CD14-positive monocyte (primary cell): Measurements from ENCODE around the gene OR8B3. TPM values are rescaled to one million over a fixed set of nuclear protein-coding genes. Genes with fewer than 3 reads are reported as not detected.
"Not testable (repeated sequence)": the region's sequence is repeated elsewhere in the genome, so short reads cannot be mapped to it uniquely, and the experiment has no call there.

Experiments
- DNase-seq, 3 donors: peaks; one replicate each; pipeline ENCODE4 v3.0.0-alpha.2; 2011 to 2022
- H2AFZ ChIP-seq: 2 replicates; pipeline ENCODE4 v1.6.0; 2012; ENCODE audit warnings: mild to moderate bottlenecking, low read depth, low read length, inconsistent platforms; ENCODE audit not compliant: insufficient read depth, poor library complexity, severe bottlenecking
- H3K27ac ChIP-seq, 2 donors: 1 replicate in 1 of 2; 2 replicates in 1 of 2; pipeline ENCODE4 v1.5.1; 2012 to 2013; ENCODE audit warnings: low read length in 2 of 2, control low read depth in 1 of 2, inconsistent platforms in 1 of 2, low read depth in 1 of 2, mild to moderate bottlenecking in 1 of 2
- H3K27me3 ChIP-seq, 2 donors: one replicate each; pipeline versions ENCODE4 v1.6.0 to v1.6.1; 2011 to 2013; ENCODE audit warnings: low read length in 2 of 2; ENCODE audit not compliant: control insufficient read depth in 2 of 2, insufficient read depth in 2 of 2
- H3K36me3 ChIP-seq, 2 donors: replicated peaks in 1 of 2; 1 replicate in 1 of 2; 2 replicates in 1 of 2; pipeline versions ENCODE4 v1.5.1 to v1.6.1; 2012 to 2013; ENCODE audit warnings: low read length in 2 of 2, control low read depth in 1 of 2, inconsistent platforms in 1 of 2, mild to moderate bottlenecking in 1 of 2; ENCODE audit not compliant: insufficient read depth in 2 of 2, control insufficient read depth in 1 of 2
- H3K4me1 ChIP-seq, 2 donors: 1 replicate in 1 of 2; 2 replicates in 1 of 2; pipeline versions ENCODE4 v1.5.1 to v1.6.1; 2012 to 2013; ENCODE audit warnings: low read length in 2 of 2, control low read depth in 1 of 2, inconsistent platforms in 1 of 2, mild to moderate bottlenecking in 1 of 2, moderate library complexity in 1 of 2; ENCODE audit not compliant: insufficient read depth in 2 of 2, control insufficient read depth in 1 of 2
- H3K4me2 ChIP-seq: replicated peaks from 2 replicates; pipeline ENCODE3; 2012; ENCODE audit warnings: low read length, moderate library complexity, mild to moderate bottlenecking; ENCODE audit not compliant: poor library complexity, severe bottlenecking; ENCODE audit errors: extremely low read depth
- H3K4me3 ChIP-seq, 3 experiments: fragments of 200-600 bp in 1 of 3; sonication (generic) in 1 of 3; replicated peaks in 1 of 3; 1 replicate in 2 of 3; 2 replicates in 1 of 3; pipeline ENCODE4 v1.5.1; 2011 to 2013; ENCODE audit warnings: low read length in 3 of 3, mild to moderate bottlenecking in 3 of 3, control low read depth in 2 of 3, low read depth in 2 of 3, inconsistent platforms in 1 of 3, moderate library complexity in 1 of 3
- H3K79me2 ChIP-seq: 2 replicates; pipeline ENCODE4 v1.6.0; 2012; ENCODE audit warnings: mild to moderate bottlenecking, control low read depth, inconsistent platforms, low read length, moderate library complexity; ENCODE audit not compliant: insufficient read depth
- H3K9ac ChIP-seq: 2 replicates; pipeline ENCODE4 v1.6.0; 2017; ENCODE audit warnings: low read length, mild to moderate bottlenecking; ENCODE audit not compliant: insufficient read depth, poor library complexity, severe bottlenecking
- H3K9me3 ChIP-seq, 2 donors: replicated peaks in 1 of 2; 1 replicate in 1 of 2; 2 replicates in 1 of 2; pipeline versions ENCODE4 v1.5.1 to v1.6.1; 2012 to 2013; ENCODE audit warnings: low read length in 2 of 2, control low read depth in 1 of 2; ENCODE audit not compliant: control insufficient read depth in 1 of 2, insufficient read depth in 1 of 2
- H4K20me1 ChIP-seq: 2 replicates; pipeline ENCODE4 v1.6.0; 2012; ENCODE audit warnings: mild to moderate bottlenecking, low read length, control low read depth, moderate library complexity; ENCODE audit not compliant: insufficient read depth
- H3K27ac Mint-ChIP-seq, 7 donors: one replicate each; pipeline ENCODE4 v1.8.0; 2020; ENCODE audit warnings: mild to moderate bottlenecking in 7 of 7, mixed read lengths in 7 of 7, moderate library complexity in 6 of 7, inconsistent platforms in 2 of 7
- H3K27me3 Mint-ChIP-seq, 3 donors: one replicate each; pipeline ENCODE4 v1.8.0; 2021 to 2022; ENCODE audit warnings: low read depth in 3 of 3, mild to moderate bottlenecking in 3 of 3, mixed read lengths in 3 of 3, moderate library complexity in 3 of 3, inconsistent platforms in 1 of 3
- H3K36me3 Mint-ChIP-seq, 2 donors: one replicate each; pipeline ENCODE4 v1.8.0; 2020; ENCODE audit warnings: mixed read lengths in 2 of 2, inconsistent platforms in 1 of 2, mild to moderate bottlenecking in 1 of 2
- H3K4me1 Mint-ChIP-seq: one replicate; pipeline ENCODE4 v1.8.0; 2020; ENCODE audit warnings: mild to moderate bottlenecking, mixed read lengths
- H3K4me3 Mint-ChIP-seq, 2 donors: one replicate each; pipeline ENCODE4 v1.8.0; 2020; ENCODE audit warnings: mild to moderate bottlenecking in 2 of 2, mixed read lengths in 2 of 2, moderate library complexity in 1 of 2
- H3K9me3 Mint-ChIP-seq, 7 donors: one replicate each; pipeline ENCODE4 v1.8.0; 2020 to 2022; ENCODE audit warnings: mixed read lengths in 7 of 7, mild to moderate bottlenecking in 6 of 7, moderate library complexity in 6 of 7, inconsistent platforms in 2 of 7
- WGBS: methylation state at CpG from one replicate; pipeline ENCODE4 v1.1.5; 2013; ENCODE audit warnings: missing lambda C conversion rate; ENCODE audit not compliant: insufficient coverage; 5-methylcytosine and 5-hydroxymethylcytosine counted together
- intact Hi-C, 2 donors: fragments of 100-400 bp; cut with micrococcal nuclease; formaldehyde crosslinking; loops; one replicate each; pipeline versions ENCODE4 v1.15.0 to v1.15.1; 2023
- polyA plus RNA-seq, 3 donors: library from polyadenylated mRNA; depleted of rRNA in 1 of 3; unstranded in 2 of 3; stranded (reverse) in 1 of 3; fragments of 300-500 nt in 2 of 3; fragments of >200 nt in 1 of 3; fragmentation: Illumina TruSeq in 2 of 3; gene quantifications; 1 replicate in 2 of 3; 2 replicates in 1 of 3; pipeline ENCODE4 v1.2.3, GENCODE V29; 2012 to 2021
- TF ChIP-seq, protein P1 (sequence below): fragments of 200-600 bp; IDR thresholded peaks from one replicate; pipeline ENCODE4 v1.8.0; 2022; ENCODE audit warnings: antibody characterized with exemption, mild to moderate bottlenecking

Gene OR8B3
- polyA plus RNA-seq, 3 donors: not detected

DNA sequence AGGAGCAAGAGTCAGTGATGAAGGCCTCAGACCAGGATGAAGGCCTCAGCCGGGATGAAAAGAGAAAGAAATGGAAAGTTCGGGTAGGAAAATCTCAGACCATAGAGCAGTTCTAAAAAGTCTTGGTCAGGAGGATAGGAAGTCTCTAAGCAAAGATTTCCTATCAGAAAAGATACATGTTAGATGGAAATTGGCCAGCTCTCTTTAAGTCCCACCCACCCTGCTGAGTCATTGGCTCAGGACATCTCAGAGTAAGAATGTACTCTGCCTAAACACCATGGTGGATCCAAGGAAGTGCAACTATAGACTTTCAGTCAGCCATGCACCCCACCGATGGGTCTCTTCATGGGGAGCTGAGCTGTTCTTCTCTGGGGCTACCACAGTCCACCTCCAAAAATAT, 4.4 kb downstream of the OR8B3 start:
- DNase-seq: no peak
- Histone ChIP-seq H3K4me3 (no peak overlapping the region), H3K4me2 (no peak overlapping the region), H4K20me1 (no peaks in the 10 kb centered on the region), H2AFZ (no peak overlapping the region), H3K9me3 (no peaks in the 10 kb centered on the region), H3K27ac (no peak overlapping the region), H3K9ac (no peak overlapping the region), H3K79me2 (no peaks in the 10 kb centered on the region), H3K4me1 (no peaks in the 10 kb centered on the region), H3K36me3 (no peaks in the 10 kb centered on the region), H3K27me3 (no peaks in the 10 kb centered on the region)
- H3K36me3 Mint-ChIP-seq: no peaks in the 10 kb centered on the region
- H3K27me3 Mint-ChIP-seq: no peaks in the 10 kb centered on the region
- no peak overlapping the region for H3K27ac Mint-ChIP-seq
- intact Hi-C loops: no loop called here
- peaks cover 0 to 4% (median 2%) of the 10 kb centered on the region in 7 donors for H3K9me3 Mint-ChIP-seq
- no peak overlapping the region for H3K4me3 Mint-ChIP-seq
- WGBS: 100% methylated on average over 1 of the region's 3 CpGs
- H3K4me1 Mint-ChIP-seq: no peaks in the 10 kb centered on the region
- TF ChIP-seq, protein P1, sequence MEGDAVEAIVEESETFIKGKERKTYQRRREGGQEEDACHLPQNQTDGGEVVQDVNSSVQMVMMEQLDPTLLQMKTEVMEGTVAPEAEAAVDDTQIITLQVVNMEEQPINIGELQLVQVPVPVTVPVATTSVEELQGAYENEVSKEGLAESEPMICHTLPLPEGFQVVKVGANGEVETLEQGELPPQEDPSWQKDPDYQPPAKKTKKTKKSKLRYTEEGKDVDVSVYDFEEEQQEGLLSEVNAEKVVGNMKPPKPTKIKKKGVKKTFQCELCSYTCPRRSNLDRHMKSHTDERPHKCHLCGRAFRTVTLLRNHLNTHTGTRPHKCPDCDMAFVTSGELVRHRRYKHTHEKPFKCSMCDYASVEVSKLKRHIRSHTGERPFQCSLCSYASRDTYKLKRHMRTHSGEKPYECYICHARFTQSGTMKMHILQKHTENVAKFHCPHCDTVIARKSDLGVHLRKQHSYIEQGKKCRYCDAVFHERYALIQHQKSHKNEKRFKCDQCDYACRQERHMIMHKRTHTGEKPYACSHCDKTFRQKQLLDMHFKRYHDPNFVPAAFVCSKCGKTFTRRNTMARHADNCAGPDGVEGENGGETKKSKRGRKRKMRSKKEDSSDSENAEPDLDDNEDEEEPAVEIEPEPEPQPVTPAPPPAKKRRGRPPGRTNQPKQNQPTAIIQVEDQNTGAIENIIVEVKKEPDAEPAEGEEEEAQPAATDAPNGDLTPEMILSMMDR: no peak

DNA sequence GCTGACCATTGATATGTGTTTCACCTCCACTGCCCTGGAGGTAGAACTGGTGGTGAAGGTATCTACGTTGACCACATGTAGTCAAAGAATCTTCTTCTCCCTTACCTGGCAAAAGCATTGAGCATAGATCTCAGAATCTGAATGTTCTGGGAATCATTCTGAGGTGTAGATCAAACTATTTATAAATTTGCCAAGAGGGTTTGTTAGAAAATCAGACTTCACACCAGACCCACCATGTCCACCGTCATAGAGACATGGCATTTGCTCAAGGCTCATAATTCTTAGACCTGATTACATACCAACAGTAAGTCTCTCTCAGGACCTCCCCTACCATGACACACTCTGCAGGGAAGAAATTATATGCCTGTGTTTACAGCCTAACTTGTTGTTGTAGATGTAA, 14.4 kb downstream of the OR8B3 start, which contains the start of gene OR8B2:
OR8B2 (minus strand) TSS at position 101 of the 400 bp plus-strand sequence. CDS start 1,156 bp downstream, outside the sequence.
- no peaks in the 10 kb centered on the region for H3K36me3 Mint-ChIP-seq
- DNase-seq: no peak
- Histone ChIP-seq H3K4me1 (no peaks in the 10 kb centered on the region), H3K79me2 (no peaks in the 10 kb centered on the region), H3K4me3 (no peak within 1 kb of the TSS), H4K20me1 (no peaks in the 10 kb centered on the region), H3K36me3 (no peaks in the 10 kb centered on the region), H3K27ac (no peak within 1 kb of the TSS), H3K27me3 (no peaks in the 10 kb centered on the region), H3K9ac (no peak within 1 kb of the TSS), H3K9me3 (no peaks in the 10 kb centered on the region), H3K4me2 (no peak within 1 kb of the TSS), H2AFZ (no peak within 1 kb of the TSS)
- H3K27me3 Mint-ChIP-seq: no peaks in the 10 kb centered on the region
- H3K4me1 Mint-ChIP-seq: no peaks in the 10 kb centered on the region
- TF ChIP-seq, protein P1: no peak
- H3K27ac Mint-ChIP-seq: no peak within 1 kb of the TSS
- intact Hi-C loops: no loop called here
- peaks cover 0 to 3% (median 0%) of the 10 kb centered on the region in 7 donors for H3K9me3 Mint-ChIP-seq
- H3K4me3 Mint-ChIP-seq: no peak within 1 kb of the TSS
- 89% methylated on average over 1 of the region's 2 CpGs for WGBS

DNA sequence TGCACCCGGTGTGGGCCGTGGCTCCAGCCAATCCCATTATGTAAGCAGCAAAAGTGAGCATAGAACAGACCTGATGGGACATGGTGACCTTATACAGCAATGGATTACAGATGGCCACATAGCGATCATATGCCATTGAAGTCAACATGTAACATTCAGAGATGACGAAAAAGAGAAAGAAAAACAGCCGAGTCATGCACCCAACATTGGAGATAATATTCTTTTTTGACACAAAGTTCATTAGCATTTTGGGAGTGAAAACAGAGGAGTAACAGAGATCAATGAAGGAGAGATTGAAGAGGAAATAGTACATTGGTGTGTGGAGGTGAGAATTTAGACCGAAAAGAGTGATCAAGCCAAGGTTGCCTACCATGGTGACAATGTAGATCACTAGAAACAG, 16.0 kb downstream of the OR8B3 start:
- DNase-seq, H3K9me3 Mint-ChIP-seq, H3K79me2 ChIP-seq, H3K4me1 Mint-ChIP-seq, H3K36me3 Mint-ChIP-seq, intact Hi-C loops, H3K27me3 Mint-ChIP-seq, H3K9me3 ChIP-seq, H3K4me1 ChIP-seq, H3K36me3 ChIP-seq, H4K20me1 ChIP-seq, H3K27ac ChIP-seq, H3K4me3 Mint-ChIP-seq, H2AFZ ChIP-seq, H3K4me2 ChIP-seq, H3K27me3 ChIP-seq, H3K4me3 ChIP-seq, H3K9ac ChIP-seq, H3K27ac Mint-ChIP-seq: not testable (repeated sequence)
- no CpG with 5 or more reads among the region's 6 CpGs for WGBS
